ENCODE results near the gene ELOVL5.
"Not testable (repeated sequence)": the region's sequence is repeated elsewhere in the genome, so short reads cannot be mapped to it uniquely, and the experiment has no call there.

ELOVL5 gene

GRCh38 chr6:53359095-53359842, 10.5 kb upstream of the ELOVL5 start:
- peak; percentile 78 for DNase-seq (ENCODE audit: low read depth, low spot score)

- no peak for DNase-seq (ENCODE audit: low read depth, low spot score)
Measured at GRCh38 chr6:53358440-53359094, 9.8 kb upstream of the ELOVL5 start.

GRCh38 chr6:53357576-53358360, 9.0 kb upstream of the ELOVL5 start:
- DNase-seq (ENCODE audit: low read depth, low spot score): no peak

GRCh38 chr6:53353624-53354023, 4.9 kb upstream of the ELOVL5 start:
- DNase-seq (ENCODE audit: low read depth, low spot score): no peak

GRCh38 chr6:53352360-53352759, 3.6 kb upstream of the ELOVL5 start:
- DNase-seq (ENCODE audit: low read depth, low spot score): no peak

- DNase-seq (ENCODE audit: low read depth, low spot score): no peak
Measured at GRCh38 chr6:53349209-53349693, 501 bp upstream of the ELOVL5 start.

- no peak for DNase-seq (ENCODE audit: low read depth, low spot score)
Measured at GRCh38 chr6:53347921-53348370, 804 bp downstream of the ELOVL5 start.

- no peak for DNase-seq (ENCODE audit: low read depth, low spot score)
Measured at GRCh38 chr6:53347250-53347920, 1.4 kb downstream of the ELOVL5 start.

GRCh38 chr6:53346049-53346448, 2.7 kb downstream of the ELOVL5 start:
- not testable (repeated sequence) for DNase-seq (ENCODE audit: low read depth, low spot score)

GRCh38 chr6:53344969-53345368, 3.8 kb downstream of the ELOVL5 start:
- DNase-seq (ENCODE audit: low read depth, low spot score): no peak

- DNase-seq (ENCODE audit: low read depth, low spot score): no peak
Measured at GRCh38 chr6:53343092-53343491, 5.7 kb downstream of the ELOVL5 start.

- no peak for DNase-seq (ENCODE audit: low read depth, low spot score)
Measured at GRCh38 chr6:53342217-53342616, 6.5 kb downstream of the ELOVL5 start.

- no peak for DNase-seq (ENCODE audit: low read depth, low spot score)
Measured at GRCh38 chr6:53340536-53340935, 8.2 kb downstream of the ELOVL5 start.

- DNase-seq (ENCODE audit: low read depth, low spot score): no peak
Measured at GRCh38 chr6:53339424-53339823, 9.3 kb downstream of the ELOVL5 start.

GRCh38 chr6:53338304-53338703, 10.4 kb downstream of the ELOVL5 start:
- no peak for DNase-seq (ENCODE audit: low read depth, low spot score)

- no peak for DNase-seq (ENCODE audit: low read depth, low spot score)
Measured at GRCh38 chr6:53336070-53336469, 12.7 kb downstream of the ELOVL5 start.

- peak; percentile 43 for DNase-seq (ENCODE audit: low read depth, low spot score)
Measured at GRCh38 chr6:53335224-53335994, 13.3 kb downstream of the ELOVL5 start.

GRCh38 chr6:53333439-53334408, 15.0 kb downstream of the ELOVL5 start:
- DNase-seq (ENCODE audit: low read depth, low spot score): no peak

- no peak for DNase-seq (ENCODE audit: low read depth, low spot score)
Measured at GRCh38 chr6:53331678-53332077, 17.1 kb downstream of the ELOVL5 start.

GRCh38 chr6:53330137-53330536, 18.6 kb downstream of the ELOVL5 start:
- no peak for DNase-seq (ENCODE audit: low read depth, low spot score)
